Measurements from ENCODE around the gene PODXL. TPM values are rescaled to one million over a fixed set of nuclear protein-coding genes. Genes with fewer than 3 reads are reported as not detected.

The PODXL gene
- total RNA-seq, 1 experiment from 2014 or later = 37.5 TPM

- ATAC-seq (no peak), DNase-seq (ENCODE audit: low read depth, low spot score) (no peak)
- Histone ChIP-seq H3K9me2 (ENCODE audit: insufficient read depth) (no peaks in the 10 kb centered on the region), H3K27ac (ENCODE audit: low read depth, low read length) (no peak overlapping the region), H3K27me3 (ENCODE audit: insufficient read depth, low read length) (no peaks in the 10 kb centered on the region), H3K4me1 (ENCODE audit: control insufficient read depth in 1 of 2, insufficient read depth in 2 of 2, low read length in 2 of 2) (no peaks in the 10 kb centered on the region), H3K79me2 (ENCODE audit: insufficient read depth, low read length) (no peaks in the 10 kb centered on the region), H4K20me1 (ENCODE audit: insufficient read depth) (no peaks in the 10 kb centered on the region), H2AFZ (ENCODE audit: low read depth, low read length, poor library complexity, severe bottlenecking) (no peak overlapping the region), H3K9ac (ENCODE audit: low read length) (no peak overlapping the region), H3K4me2 (ENCODE audit: low read length) (no peak overlapping the region), H3K9me3 (ENCODE audit: control insufficient read depth in 1 of 2, insufficient read depth in 1 of 2, low read depth in 1 of 2, low read length in 2 of 2) (no peaks in the 10 kb centered on the region), H3K4me3 (replicated peaks in 1 of 2; ENCODE audit: low read depth in 1 of 2, low read length in 2 of 2) (no peak overlapping the region), H3K36me3 (ENCODE audit: control insufficient read depth in 1 of 2, insufficient read depth in 2 of 2, low read length in 2 of 2) (no peaks in the 10 kb centered on the region; a peak in 2 of 4 replicates)
- TF ChIP-seq EZH2phosphoT487 (IDR thresholded peaks at IDR 0.05; ENCODE audit: borderline replicate concordance) (no peak), CEBPB (IDR thresholded peaks at IDR 0.05; ENCODE audit: low read depth) (no peak), ZNF274 (IDR thresholded peaks at IDR 0.05; ENCODE audit: low read depth, low read length) (no peak), CBX3 (IDR thresholded peaks at IDR 0.05; ENCODE audit: low read depth) (no peak), REST (IDR thresholded peaks at IDR 0.05; ENCODE audit: low read depth) (no peak), ZBTB33 (IDR thresholded peaks at IDR 0.05; ENCODE audit: extremely low read depth, insufficient replicate concordance, low read length) (no peak), FOSL1 (IDR thresholded peaks at IDR 0.05; ENCODE audit: low read depth) (no peak), EGR1 (IDR thresholded peaks at IDR 0.05; ENCODE audit: low read depth) (no peak), EZH2 (IDR thresholded peaks at IDR 0.05) (no peak), ZFX (IDR thresholded peaks at IDR 0.05) (no peak), SIN3A (IDR thresholded peaks at IDR 0.05; ENCODE audit: low read depth) (no peak), POLR2AphosphoS5 (IDR thresholded peaks at IDR 0.05; ENCODE audit: low read depth, low read length) (no peak), MAX (IDR thresholded peaks at IDR 0.05) (no peak), YY1 (IDR thresholded peaks at IDR 0.05; ENCODE audit: extremely low read depth, insufficient replicate concordance, low read depth, low read length) (no peak), SP1 (IDR thresholded peaks at IDR 0.05; ENCODE audit: low read depth) (no peak), POLR2A (IDR thresholded peaks at IDR 0.05; ENCODE audit: borderline replicate concordance, extremely low read depth, insufficient read depth, insufficient read length) (no peak), JUND (IDR thresholded peaks at IDR 0.05) (no peak), TCF7L2 (IDR thresholded peaks at IDR 0.05; ENCODE audit: borderline replicate concordance, extremely low read depth, insufficient read depth, insufficient read length) (no peak)
- POLR2A ChIA-PET = no interaction called here
- BruUV-seq (replicated peaks) = no TSS peak
- RAD21 ChIA-PET (ENCODE audit: low non-redundant PET in 1 of 2, low total read pairs in 2 of 2, uncharacterized antibody in 2 of 2, unreplicated experiment in 2 of 2) = no interaction called here
- intact Hi-C loops (cut with micrococcal nuclease) = no loop called here
- CTCF ChIA-PET = no interaction called here
Observed at GRCh38 chr7:131482800-131483199, 73.6 kb downstream of the PODXL start.

All from HCT116 (cell line).